ENCODE results near the gene RET. TPM values are rescaled to one million over a fixed set of nuclear protein-coding genes. Genes with fewer than 3 reads are reported as not detected.

The RET gene
- total RNA-seq, 1 donor from 2014 or later, result 1.0 TPM

DNA sequence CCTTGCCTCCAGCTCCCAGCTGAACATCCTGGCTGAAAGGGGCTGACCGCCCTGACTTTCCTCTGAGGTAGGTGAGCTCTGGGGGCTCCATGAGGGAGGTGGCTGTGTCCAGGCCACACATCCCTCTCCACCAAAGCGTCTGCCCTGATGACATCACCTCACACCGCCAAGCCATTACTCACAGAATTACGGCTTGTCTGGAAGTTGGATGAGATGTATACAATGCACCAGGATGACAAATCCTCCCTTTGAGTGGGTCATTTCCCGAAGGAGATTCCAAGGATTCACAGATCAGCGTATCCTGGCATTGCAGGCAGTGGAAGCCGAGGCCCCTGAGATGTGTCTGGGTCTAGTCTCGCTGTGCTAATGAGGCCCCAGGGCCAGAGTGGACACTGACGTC lies 15.1 kb upstream of the RET start:
- no peaks in the 10 kb centered on the region for H3K4me1 ChIP-seq
- H3K4me3 ChIP-seq, result no peak overlapping the region
- no peaks in the 10 kb centered on the region for H3K36me3 ChIP-seq
- TF ChIP-seq, protein P1, sequence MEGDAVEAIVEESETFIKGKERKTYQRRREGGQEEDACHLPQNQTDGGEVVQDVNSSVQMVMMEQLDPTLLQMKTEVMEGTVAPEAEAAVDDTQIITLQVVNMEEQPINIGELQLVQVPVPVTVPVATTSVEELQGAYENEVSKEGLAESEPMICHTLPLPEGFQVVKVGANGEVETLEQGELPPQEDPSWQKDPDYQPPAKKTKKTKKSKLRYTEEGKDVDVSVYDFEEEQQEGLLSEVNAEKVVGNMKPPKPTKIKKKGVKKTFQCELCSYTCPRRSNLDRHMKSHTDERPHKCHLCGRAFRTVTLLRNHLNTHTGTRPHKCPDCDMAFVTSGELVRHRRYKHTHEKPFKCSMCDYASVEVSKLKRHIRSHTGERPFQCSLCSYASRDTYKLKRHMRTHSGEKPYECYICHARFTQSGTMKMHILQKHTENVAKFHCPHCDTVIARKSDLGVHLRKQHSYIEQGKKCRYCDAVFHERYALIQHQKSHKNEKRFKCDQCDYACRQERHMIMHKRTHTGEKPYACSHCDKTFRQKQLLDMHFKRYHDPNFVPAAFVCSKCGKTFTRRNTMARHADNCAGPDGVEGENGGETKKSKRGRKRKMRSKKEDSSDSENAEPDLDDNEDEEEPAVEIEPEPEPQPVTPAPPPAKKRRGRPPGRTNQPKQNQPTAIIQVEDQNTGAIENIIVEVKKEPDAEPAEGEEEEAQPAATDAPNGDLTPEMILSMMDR (IDR thresholded peaks at IDR 0.05), result no peak
- ATAC-seq (no peak), DNase-seq (no peak)
- no peak overlapping the region for H3K27ac ChIP-seq
- no peaks in the 10 kb centered on the region for H3K9me3 ChIP-seq
- intact Hi-C loops (cut with DNase I), result no loop called here
- peaks cover 6% of the 10 kb centered on the region for H3K27me3 ChIP-seq

- no peak for DNase-seq
- intact Hi-C loops (cut with DNase I), result no loop called here
These were observed 14.3 kb upstream of the RET start for GRCh38 chr10:43062402-43063160.

GRCh38 chr10:43064331-43065075 lies 12.4 kb upstream of the RET start:
- Histone ChIP-seq H3K9me3 (no peaks in the 10 kb centered on the region), H3K4me1 (no peaks in the 10 kb centered on the region), H3K27me3 (no peaks in the 10 kb centered on the region), H3K27ac (no peak overlapping the region), H3K4me3 (no peak overlapping the region), H3K36me3 (no peaks in the 10 kb centered on the region)
- ATAC-seq (no peak), DNase-seq (no peak)
- intact Hi-C loops (cut with DNase I), result no loop called here
- TF ChIP-seq, protein P1 (IDR thresholded peaks at IDR 0.05), result no peak

More at GRCh38 chr10:43062402-43063160, 14.3 kb upstream of the RET start:
- TF ChIP-seq, protein P1 (IDR thresholded peaks at IDR 0.05), result no peak
- Histone ChIP-seq H3K4me1 (no peaks in the 10 kb centered on the region), H3K9me3 (no peaks in the 10 kb centered on the region), H3K36me3 (no peaks in the 10 kb centered on the region), H3K27ac (no peak overlapping the region), H3K4me3 (no peak overlapping the region), H3K27me3 (peaks cover 6% of the 10 kb centered on the region)
- no peak for ATAC-seq

- TF ChIP-seq, protein P1 (IDR thresholded peaks at IDR 0.05), result no peak
- no peak for DNase-seq
These were observed 11.6 kb upstream of the RET start for GRCh38 chr10:43065234-43065633.

DNA sequence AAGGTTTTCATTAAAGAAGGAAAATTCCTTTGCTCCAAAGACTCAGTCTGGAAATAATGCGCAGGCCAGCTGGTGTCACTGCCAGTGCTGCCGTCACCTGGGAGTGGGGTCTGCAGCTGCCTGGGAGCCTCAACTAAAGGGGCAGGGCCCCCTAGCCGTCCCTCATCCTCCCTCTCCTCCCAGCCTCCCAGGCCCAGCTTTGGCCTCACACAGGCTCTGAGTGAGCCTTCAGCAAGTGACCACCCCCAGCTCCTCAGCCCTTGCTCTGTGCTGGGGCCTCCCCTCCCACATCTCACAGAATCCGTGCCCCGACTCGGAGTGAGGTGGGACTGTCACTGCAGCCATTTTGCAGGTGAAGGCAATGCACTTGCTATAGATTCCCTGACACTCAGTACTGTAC lies 11.1 kb upstream of the RET start:
- H3K9me3 ChIP-seq, result no peaks in the 10 kb centered on the region
- no peak overlapping the region for H3K27ac ChIP-seq
- no peaks in the 10 kb centered on the region for H3K36me3 ChIP-seq
- no peak for ATAC-seq
- intact Hi-C loops (cut with DNase I), result no loop called here
- no peaks in the 10 kb centered on the region for H3K27me3 ChIP-seq
- no peaks in the 10 kb centered on the region for H3K4me1 ChIP-seq
- no peak for DNase-seq
- no peak overlapping the region for H3K4me3 ChIP-seq
- TF ChIP-seq, protein P1 (IDR thresholded peaks at IDR 0.05), result no peak

More at GRCh38 chr10:43065234-43065633, 11.6 kb upstream of the RET start:
- Histone ChIP-seq H3K27me3 (no peaks in the 10 kb centered on the region), H3K36me3 (no peaks in the 10 kb centered on the region), H3K4me1 (no peaks in the 10 kb centered on the region), H3K4me3 (no peak overlapping the region), H3K9me3 (no peaks in the 10 kb centered on the region), H3K27ac (no peak overlapping the region)
- intact Hi-C loops (cut with DNase I), result no loop called here
- ATAC-seq, result no peak

All from upper lobe of right lung (tissue), 1 donor.